Posterior cingulate gyrus (tissue), 11 donors: ENCODE data around the gene TAOK2.
"Not testable (repeated sequence)": the region's sequence is repeated elsewhere in the genome, so short reads cannot be mapped to it uniquely, and the experiment has no call there.

Experiments
- DNase-seq, 10 donors: peaks; one replicate each; pipeline versions ENCODE4 v3.0.0 to v3.0.0-alpha.2; 2020 to 2021; ENCODE audit warnings: mixed read lengths in 3 of 10
- intact Hi-C: fragments of 100-400 bp; cut with DNase I; formaldehyde crosslinking; loops from one replicate; pipeline ENCODE4 v1.15.1; 2023

The TAOK2 gene

DNA sequence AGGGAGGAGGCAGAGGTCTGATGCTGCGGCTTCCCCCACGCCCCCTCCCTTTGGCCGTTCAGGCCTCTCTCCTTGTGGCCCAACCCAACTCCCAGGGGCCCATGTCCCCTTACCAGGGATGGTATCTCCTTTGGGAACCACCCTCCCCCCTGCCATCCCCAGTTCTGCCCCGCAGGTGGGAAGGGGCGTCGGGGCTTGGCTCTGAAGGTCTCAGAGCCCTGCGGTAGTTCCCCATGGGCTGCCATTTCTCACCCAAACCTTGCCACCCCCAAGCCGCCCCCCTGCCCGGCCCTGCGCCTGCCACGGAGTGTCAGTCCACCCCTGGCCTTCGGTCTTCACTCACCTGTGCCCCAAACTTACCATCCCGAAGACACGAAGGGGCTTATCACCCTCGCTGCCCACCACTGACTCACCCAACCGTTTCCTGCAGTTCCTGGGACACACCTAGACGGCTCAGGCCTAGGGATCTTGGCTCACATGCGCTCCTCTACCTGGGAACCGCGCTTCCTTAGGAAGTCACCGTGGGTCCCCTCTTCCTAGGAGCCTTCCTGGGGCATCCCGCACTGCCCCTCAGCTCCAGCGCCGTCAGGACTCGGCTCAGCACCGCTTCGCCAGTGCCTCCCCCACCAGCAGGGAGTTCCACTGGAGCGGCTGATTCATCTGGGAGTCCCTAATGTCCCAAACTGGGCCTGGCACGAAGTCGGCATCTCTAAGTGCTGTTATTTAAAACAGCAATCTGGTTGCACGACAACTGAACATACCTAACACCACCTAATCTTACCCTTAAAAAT, 38.2 kb downstream of the TAOK2 start:
- intact Hi-C loops = no loop called here
- DNase-seq = peak in 1 of 10 donors; percentile 85

GRCh38 chr16:30012598-30012997, 38.9 kb downstream of the TAOK2 start:
- intact Hi-C loops = not testable (repeated sequence)

DNA sequence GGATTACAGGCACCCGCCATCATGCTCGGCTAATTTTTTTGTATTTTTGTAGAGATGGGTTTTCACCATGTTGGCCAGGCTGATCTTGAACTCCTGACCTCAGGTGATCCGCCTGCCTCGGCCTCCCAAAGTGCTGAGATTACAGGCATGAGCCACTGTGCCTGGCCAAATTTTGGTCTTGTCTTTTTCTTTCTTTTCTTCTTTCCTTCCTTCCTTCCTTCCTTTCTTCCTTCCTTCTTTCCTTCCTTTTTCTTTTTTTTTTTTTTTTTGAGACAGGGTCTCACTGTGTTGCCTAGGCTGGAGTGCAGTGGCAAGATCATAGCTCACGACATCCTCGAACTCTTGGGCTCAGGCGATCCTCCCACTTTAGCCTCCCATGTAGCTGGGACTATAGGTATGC, 41.8 kb downstream of the TAOK2 start:
- DNase-seq, intact Hi-C loops: not testable (repeated sequence)

More at GRCh38 chr16:30012598-30012997, 38.9 kb downstream of the TAOK2 start:
- DNase-seq = peak in 1 of 10 donors; percentile 66

- intact Hi-C loops = no loop called here
- DNase-seq = peak in 1 of 10 donors; percentile 2
These were observed 43.0 kb downstream of the TAOK2 start for GRCh38 chr16:30016555-30017276.

DNA sequence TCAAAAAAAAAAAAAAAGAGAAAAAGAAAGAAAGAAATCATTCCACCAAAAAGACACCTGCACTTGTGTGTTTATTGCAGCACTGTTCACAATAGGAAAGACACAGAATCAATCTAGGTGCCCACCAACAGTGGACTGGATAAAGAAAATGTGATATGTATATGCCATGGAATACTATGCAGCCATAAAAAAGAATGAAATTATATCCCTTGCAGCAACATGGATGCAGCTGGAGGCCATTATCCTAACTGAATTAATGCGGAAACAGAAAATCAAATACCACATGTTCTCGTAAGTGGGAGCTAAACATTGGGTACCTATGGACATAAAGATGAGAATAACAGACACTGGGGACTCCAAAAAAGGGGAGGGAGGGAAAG, 43.6 kb downstream of the TAOK2 start:
- intact Hi-C loops = no loop called here
- no peak for DNase-seq

- intact Hi-C loops = not testable (repeated sequence)
- DNase-seq = peak in 1 of 10 donors; percentile 1
These were observed 44.3 kb downstream of the TAOK2 start for GRCh38 chr16:30017937-30018336.

GRCh38 chr16:30018731-30019158, 45.1 kb downstream of the TAOK2 start:
- peak in 2 of 10 donors; percentile 71 to 81 for DNase-seq
- intact Hi-C loops = no loop called here

DNA sequence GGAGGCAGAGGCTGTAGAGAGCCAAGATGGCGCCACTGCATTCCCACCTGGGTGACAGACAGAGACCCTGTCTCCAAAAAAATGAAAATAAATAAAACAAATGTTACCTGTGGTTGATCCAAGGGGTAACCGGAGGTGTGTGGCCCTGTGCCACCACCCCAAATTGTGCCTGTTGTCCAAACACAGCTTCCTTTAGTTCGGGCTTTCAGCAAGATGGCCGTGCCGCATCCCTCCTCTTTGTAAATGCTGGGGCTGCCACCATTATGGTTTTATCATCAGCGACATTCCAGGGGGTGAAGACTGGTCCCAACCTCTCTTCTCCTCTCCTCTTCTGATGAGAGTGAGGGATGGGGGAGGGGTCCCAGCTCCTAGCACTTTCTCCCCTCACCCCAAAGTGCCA, 49.2 kb downstream of the TAOK2 start, which contains the start of gene C16orf92:
TSS of gene C16orf92 (plus strand) at position 312 of the 400 bp plus-strand sequence. CDS start 143 bp downstream, outside the sequence.
- intact Hi-C loops = loop anchor here (5.0 kb wide), 1 partner anchor 206 kb away; the partner anchor contains the start of gene PAGR1
- DNase-seq = peak in 1 of 10 donors; percentile 74

DNA sequence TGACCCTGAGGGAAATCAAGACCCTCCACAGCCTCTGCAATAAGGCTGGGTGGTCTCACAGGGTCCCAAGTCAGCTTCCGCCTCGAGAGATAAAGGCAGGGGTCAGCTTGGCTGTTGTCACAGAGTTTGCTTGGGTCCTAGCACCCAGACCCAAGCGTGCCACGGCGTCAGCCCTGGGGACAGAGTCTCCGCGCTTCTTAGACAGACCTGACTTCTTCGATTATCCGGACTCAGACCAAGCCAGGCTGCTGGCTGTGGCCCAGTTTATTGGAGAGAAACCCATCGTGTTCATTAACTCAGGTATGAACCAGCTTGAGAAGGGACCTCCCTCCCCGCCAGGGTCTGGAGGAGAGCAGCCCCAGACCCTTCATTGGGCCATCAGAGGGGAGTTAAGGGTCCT, 49.9 kb downstream of the TAOK2 start:
- DNase-seq = peak in 1 of 10 donors; percentile 67
- intact Hi-C loops = loop anchor here (5.0 kb wide), 1 partner anchor 206 kb away; the partner anchor contains the start of gene PAGR1

DNA sequence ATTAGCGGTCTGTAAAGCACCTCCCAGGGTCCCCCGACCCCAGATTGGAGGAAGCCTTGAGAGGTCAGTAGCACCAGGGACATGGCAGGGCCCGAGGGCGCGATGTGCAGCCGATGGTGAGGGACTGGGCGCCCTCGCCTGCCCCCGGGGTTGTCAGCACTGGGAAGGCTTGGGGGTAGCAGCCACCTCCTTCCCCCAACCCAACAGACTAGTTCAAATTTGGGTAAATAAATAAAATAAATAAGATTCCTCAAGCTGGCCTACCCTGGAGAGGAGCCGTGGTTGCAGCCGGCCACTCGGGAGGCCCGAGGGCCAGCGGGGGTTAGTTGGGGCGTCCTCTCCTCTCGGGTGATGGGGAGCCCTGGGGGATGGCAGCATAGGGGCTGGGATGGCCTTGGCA, 50.8 kb downstream of the TAOK2 start:
- intact Hi-C loops = loop anchor here (5.0 kb wide), 1 partner anchor 207 kb away; the partner anchor contains the start of gene PAGR1
- DNase-seq = no peak

- intact Hi-C loops = no loop called here
- DNase-seq = no peak
These were observed 51.5 kb downstream of the TAOK2 start for GRCh38 chr16:30025156-30025555.

GRCh38 chr16:30025574-30025973, 51.9 kb downstream of the TAOK2 start:
- intact Hi-C loops = no loop called here
- peak in 1 of 10 donors; percentile 74 for DNase-seq

GRCh38 chr16:30026449-30026848, 52.8 kb downstream of the TAOK2 start:
- DNase-seq = no peak
- intact Hi-C loops = no loop called here

GRCh38 chr16:30027588-30028437, 54.1 kb downstream of the TAOK2 start:
- no peak for DNase-seq
- intact Hi-C loops = no loop called here

- DNase-seq = no peak
- intact Hi-C loops = no loop called here
These were observed 54.9 kb downstream of the TAOK2 start for GRCh38 chr16:30028438-30029076.

- DNase-seq = no peak
- intact Hi-C loops = no loop called here
These were observed 56.5 kb downstream of the TAOK2 start for GRCh38 chr16:30030011-30030685.

DNA sequence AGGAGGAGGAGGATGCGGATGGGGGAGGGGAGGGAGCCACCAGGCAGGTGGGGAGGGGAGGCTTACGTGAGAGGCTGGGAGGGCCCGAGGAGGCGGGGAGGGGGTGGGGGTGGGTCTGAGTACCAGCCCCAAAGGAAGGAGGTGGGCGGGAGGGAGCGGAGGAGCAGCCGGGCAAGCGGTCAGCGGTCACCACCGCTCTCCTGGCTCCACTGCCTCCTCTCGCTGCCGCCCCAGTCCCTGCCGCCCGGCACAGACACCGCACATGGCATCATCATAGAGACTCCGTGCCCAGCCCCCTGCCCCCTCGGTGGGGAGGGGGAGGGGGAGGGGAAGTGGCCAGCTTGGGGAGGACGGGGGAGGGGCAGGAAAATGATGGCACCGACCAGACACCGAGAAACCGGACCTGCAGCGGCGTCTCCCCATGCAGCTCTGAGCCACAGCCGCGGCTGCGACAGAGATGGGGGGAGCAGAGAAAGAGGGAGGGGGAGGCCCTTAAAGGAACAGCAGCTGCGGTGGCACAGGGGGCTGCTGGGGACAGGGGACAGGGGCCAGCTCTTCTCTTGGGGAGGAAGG, 57.3 kb downstream of the TAOK2 start, which contains the start of gene TLCD3B:
TSS of gene TLCD3B (minus strand) at position 431 of the 573 bp plus-strand sequence. CDS start 744 bp downstream, outside the sequence.
- peak in 6 of 10 donors; percentile 29 to 93 (median 74) for DNase-seq

GRCh38 chr16:30031477-30031918, 57.8 kb downstream of the TAOK2 start:
- intact Hi-C loops = no loop called here
- DNase-seq = no peak

More for the DNA sequence above, 57.3 kb downstream of the TAOK2 start, which contains the start of gene TLCD3B:
- intact Hi-C loops = no loop called here
